ENCODE data around the gene RAB40C. TPM values are rescaled to one million over a fixed set of nuclear protein-coding genes. Genes with fewer than 3 reads are reported as not detected.
A peak's percentile ranks its signal among the peaks of the same experiment; 100 is the strongest.

RAB40C gene
- total and polyA plus RNA-seq, 9 of the 15 experiments (the other 6 are each of a cell fraction or from before 2014, with no cell fraction given), result 0.17 to 23.4 (median 8.7) TPM

DNA sequence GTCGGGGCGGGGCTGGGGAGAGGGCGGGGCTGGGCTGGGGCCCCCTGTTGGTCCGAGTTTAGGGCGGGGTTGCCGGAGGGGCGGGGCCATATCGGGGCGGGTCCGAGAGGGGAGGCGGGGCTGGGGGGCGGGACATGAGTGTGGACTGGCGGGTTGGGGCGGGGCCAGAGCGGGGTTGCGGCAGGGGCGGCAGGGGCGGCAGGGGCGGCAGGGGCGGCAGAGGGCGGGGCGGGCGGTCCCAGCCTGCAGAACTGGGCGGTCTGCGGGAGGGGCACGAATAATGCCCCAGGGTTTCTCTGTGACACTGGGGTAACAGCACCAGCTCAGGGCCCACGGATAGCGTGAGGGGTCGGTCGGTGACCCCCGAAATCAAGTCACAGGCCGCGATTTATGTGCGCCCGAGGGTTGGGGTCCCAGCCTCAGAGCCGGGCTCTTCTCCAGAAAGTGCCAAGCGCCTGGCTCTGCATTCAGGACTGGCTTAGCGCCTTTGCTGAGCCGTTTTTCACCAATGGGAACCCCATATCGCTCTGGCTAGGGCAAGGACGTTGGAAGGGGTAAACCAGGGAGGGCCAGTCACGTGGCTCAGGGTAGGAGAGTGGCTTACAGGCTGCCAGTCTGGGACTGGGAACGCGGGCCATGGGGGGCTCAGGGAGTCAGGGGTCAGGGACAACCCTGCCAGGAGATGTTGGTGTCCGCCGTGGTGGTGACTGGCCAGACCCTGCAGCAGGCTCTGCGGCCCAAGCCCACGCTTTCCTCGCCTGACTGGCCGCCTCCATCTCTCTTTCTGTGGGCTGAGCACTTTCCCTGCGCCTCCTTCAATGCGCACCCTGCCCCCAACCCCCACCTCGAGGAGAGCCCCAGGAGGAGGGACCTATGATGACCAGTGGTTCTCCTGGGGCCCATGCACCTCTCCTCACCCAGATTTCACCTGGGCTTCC, 47.5 kb downstream of the RAB40C start (continued):
- TF ChIP-seq STAT5B (CRISPR knock-in tag; IDR thresholded peaks at IDR 0.05) (no peak), CREM (IDR thresholded peaks at IDR 0.05; ENCODE audit: low read depth) (no peak), HCFC1 (IDR thresholded peaks at IDR 0.05; ENCODE audit: low read depth, low read length) (no peak), MIER1 (IDR thresholded peaks at IDR 0.05; ENCODE audit: low read depth) (no peak), SMC3 (conservative IDR thresholded peaks at IDR 0.05; ENCODE audit: insufficient read depth, low read depth, low read length) (no peak), MAZ (CRISPR knock-in tag; conservative IDR thresholded peaks at IDR 0.05 in 1 of 2, IDR thresholded peaks at IDR 0.05 in 1 of 2) (0 out of 4 replicates have a peak, but pooled peaks of 1 of the 2 experiments have one; percentile 2), PHB (CRISPR knock-in tag; IDR thresholded peaks at IDR 0.05) (no peak), ZNF165 (CRISPR knock-in tag; IDR thresholded peaks at IDR 0.05; ENCODE audit: borderline replicate concordance) (no peak), ZNF707 (CRISPR knock-in tag; conservative IDR thresholded peaks at IDR 0.05) (no peak), KDM2B (CRISPR knock-in tag; IDR thresholded peaks at IDR 0.05) (no peak), FOXA3 (CRISPR knock-in tag; conservative IDR thresholded peaks at IDR 0.05 in 1 of 2, IDR thresholded peaks at IDR 0.05 in 1 of 2) (0 out of 4 replicates have a peak, but pooled peaks of 1 of the 2 experiments have one; percentile 49), ZNF253 (CRISPR knock-in tag; conservative IDR thresholded peaks at IDR 0.05) (no peak), RHOXF2B (CRISPR knock-in tag; conservative IDR thresholded peaks at IDR 0.05) (no peak), ZNF197 (CRISPR knock-in tag; IDR thresholded peaks at IDR 0.05; ENCODE audit: low read depth) (no peak)
- TF ChIP-seq, protein P1, sequence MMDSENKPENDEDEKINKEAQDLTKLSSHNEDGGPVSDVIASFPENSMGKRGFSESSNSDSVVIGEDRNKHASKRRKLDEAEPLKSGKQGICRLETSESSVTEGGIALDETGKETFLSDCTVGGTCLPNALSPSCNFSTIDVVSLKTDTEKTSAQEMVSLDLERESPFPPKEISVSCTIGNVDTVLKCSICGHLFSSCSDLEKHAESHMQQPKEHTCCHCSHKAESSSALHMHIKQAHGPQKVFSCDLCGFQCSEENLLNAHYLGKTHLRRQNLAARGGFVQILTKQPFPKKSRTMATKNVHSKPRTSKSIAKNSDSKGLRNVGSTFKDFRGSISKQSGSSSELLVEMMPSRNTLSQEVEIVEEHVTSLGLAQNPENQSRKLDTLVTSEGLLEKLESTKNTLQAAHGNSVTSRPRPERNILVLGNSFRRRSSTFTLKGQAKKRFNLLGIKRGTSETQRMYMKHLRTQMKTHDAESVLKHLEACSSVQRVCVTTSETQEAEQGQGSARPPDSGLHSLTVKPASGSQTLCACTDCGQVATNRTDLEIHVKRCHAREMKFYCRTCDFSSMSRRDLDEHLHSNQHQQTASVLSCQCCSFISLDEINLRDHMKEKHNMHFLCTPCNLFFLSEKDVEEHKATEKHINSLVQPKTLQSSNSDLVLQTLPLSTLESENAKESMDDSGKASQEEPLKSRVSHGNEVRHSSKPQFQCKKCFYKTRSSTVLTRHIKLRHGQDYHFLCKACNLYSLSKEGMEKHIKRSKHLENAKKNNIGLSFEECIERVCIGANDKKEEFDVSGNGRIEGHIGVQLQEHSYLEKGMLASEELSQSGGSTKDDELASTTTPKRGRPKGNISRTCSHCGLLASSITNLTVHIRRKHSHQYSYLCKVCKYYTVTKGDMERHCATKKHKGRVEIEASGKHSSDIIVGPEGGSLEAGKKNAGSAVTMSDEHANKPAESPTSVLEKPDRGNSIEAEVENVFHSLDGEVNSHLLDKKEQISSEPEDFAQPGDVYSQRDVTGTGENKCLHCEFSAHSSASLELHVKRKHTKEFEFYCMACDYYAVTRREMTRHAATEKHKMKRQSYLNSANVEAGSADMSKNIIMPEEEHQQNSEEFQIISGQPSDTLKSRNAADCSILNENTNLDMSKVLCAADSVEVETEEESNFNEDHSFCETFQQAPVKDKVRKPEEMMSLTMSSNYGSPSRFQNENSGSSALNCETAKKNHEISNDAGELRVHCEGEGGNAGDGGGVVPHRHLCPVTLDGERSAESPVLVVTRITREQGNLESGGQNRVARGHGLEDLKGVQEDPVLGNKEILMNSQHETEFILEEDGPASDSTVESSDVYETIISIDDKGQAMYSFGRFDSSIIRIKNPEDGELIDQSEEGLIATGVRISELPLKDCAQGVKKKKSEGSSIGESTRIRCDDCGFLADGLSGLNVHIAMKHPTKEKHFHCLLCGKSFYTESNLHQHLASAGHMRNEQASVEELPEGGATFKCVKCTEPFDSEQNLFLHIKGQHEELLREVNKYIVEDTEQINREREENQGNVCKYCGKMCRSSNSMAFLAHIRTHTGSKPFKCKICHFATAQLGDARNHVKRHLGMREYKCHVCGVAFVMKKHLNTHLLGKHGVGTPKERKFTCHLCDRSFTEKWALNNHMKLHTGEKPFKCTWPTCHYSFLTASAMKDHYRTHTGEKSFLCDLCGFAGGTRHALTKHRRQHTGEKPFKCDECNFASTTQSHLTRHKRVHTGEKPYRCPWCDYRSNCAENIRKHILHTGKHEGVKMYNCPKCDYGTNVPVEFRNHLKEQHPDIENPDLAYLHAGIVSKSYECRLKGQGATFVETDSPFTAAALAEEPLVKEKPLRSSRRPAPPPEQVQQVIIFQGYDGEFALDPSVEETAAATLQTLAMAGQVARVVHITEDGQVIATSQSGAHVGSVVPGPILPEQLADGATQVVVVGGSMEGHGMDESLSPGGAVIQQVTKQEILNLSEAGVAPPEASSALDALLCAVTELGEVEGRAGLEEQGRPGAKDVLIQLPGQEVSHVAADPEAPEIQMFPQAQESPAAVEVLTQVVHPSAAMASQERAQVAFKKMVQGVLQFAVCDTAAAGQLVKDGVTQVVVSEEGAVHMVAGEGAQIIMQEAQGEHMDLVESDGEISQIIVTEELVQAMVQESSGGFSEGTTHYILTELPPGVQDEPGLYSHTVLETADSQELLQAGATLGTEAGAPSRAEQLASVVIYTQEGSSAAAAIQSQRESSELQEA (IDR thresholded peaks at IDR 0.05; ENCODE audit: low read depth), result no peak
- TF ChIP-seq, protein P2, sequence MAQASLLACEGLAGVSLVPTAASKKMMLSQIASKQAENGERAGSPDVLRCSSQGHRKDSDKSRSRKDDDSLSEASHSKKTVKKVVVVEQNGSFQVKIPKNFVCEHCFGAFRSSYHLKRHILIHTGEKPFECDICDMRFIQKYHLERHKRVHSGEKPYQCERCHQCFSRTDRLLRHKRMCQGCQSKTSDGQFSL (CRISPR knock-in tag; IDR thresholded peaks at IDR 0.05), result no peak
- TF ChIP-seq, protein P2 (tag; IDR thresholded peaks at IDR 0.05), result no peak
